Fibroblast of lung (primary cell): ENCODE data around the gene PER2. TPM values are rescaled to one million over a fixed set of nuclear protein-coding genes. Genes with fewer than 3 reads are reported as not detected.

Experiments
- DNase-seq, 2 donors: peaks; one replicate each; pipeline versions ENCODE4 v3.0.0 to v3.0.0-alpha.2; 2010; ENCODE audit warnings: low read depth in 2 of 2
- H2AFZ ChIP-seq: 2 replicates; pipeline ENCODE4 v1.5.1; 2012; ENCODE audit warnings: low read length, control low read depth, inconsistent platforms
- H3K27ac ChIP-seq: 2 replicates; pipeline ENCODE4 v1.5.1; 2011; ENCODE audit warnings: low read length, control low read depth; ENCODE audit not compliant: insufficient read depth
- H3K27me3 ChIP-seq: 2 replicates; pipeline ENCODE4 v1.5.1; 2011; ENCODE audit warnings: mild to moderate bottlenecking, low read length; ENCODE audit not compliant: control insufficient read depth, insufficient read depth
- H3K36me3 ChIP-seq: 2 replicates; pipeline ENCODE4 v1.5.1; 2011; ENCODE audit warnings: low read length; ENCODE audit not compliant: control insufficient read depth, insufficient read depth
- H3K4me1 ChIP-seq: 2 replicates; pipeline ENCODE4 v1.5.1; 2011; ENCODE audit warnings: low read length; ENCODE audit not compliant: control insufficient read depth, insufficient read depth; ENCODE audit errors: extremely low read depth
- H3K4me2 ChIP-seq: 2 replicates; pipeline ENCODE4 v1.5.1; 2011; ENCODE audit warnings: low read length, control low read depth; ENCODE audit not compliant: insufficient read depth; ENCODE audit errors: extremely low read depth
- H3K4me3 ChIP-seq, 4 experiments: fragments of 200-600 bp in 1 of 4; sonication (generic) in 1 of 4; replicated peaks in 1 of 4; 2 replicates each; pipeline ENCODE4 v1.5.1; 2011 to 2016; ENCODE audit warnings: low read length in 4 of 4, low read depth in 3 of 4, mild to moderate bottlenecking in 3 of 4, control low read depth in 2 of 4, inconsistent platforms in 1 of 4, mixed read lengths in 1 of 4; ENCODE audit not compliant: insufficient read depth in 1 of 4; ENCODE audit errors: control extremely low read depth in 1 of 4
- H3K79me2 ChIP-seq: 2 replicates; pipeline ENCODE4 v1.5.1; 2012; ENCODE audit warnings: mild to moderate bottlenecking, low read length, inconsistent platforms; ENCODE audit not compliant: control insufficient read depth, insufficient read depth
- H3K9ac ChIP-seq: 2 replicates; pipeline ENCODE4 v1.5.1; 2011; ENCODE audit warnings: mild to moderate bottlenecking, low read length, control low read depth; ENCODE audit not compliant: insufficient read depth
- H3K9me3 ChIP-seq: 2 replicates; pipeline ENCODE4 v1.5.1; 2012; ENCODE audit warnings: low read depth, low read length; ENCODE audit not compliant: control insufficient read depth, insufficient read depth
- H4K20me1 ChIP-seq: 2 replicates; pipeline ENCODE4 v1.5.1; 2011; ENCODE audit warnings: low read length; ENCODE audit not compliant: control insufficient read depth, insufficient read depth; ENCODE audit errors: extremely low read depth
- EZH2 ChIP-seq: IDR thresholded peaks from 2 replicates; pipeline ENCODE4 v1.5.1; 2012; ENCODE audit warnings: low read length, control low read depth, mild to moderate bottlenecking; ENCODE audit errors: missing control alignments
- polyA plus RNA-seq, 2 donors: library from polyadenylated mRNA; depleted of rRNA in 1 of 2; stranded (reverse) in 1 of 2; unstranded in 1 of 2; fragments of >200 nt; gene quantifications; 2 replicates each; pipeline ENCODE4 v1.2.1, GENCODE V29; 2011 to 2012; ENCODE audit warnings: missing spikeins in 1 of 2
- total RNA-seq: library from RNA; depleted of rRNA; stranded (reverse); fragments of >200 nt; gene quantifications from 2 replicates; pipeline ENCODE4 v1.2.1, GENCODE V29; 2014
- TF ChIP-seq, protein P1 (sequence below), 2 donors: IDR thresholded peaks in 1 of 2; conservative IDR thresholded peaks in 1 of 2; 1 replicate in 1 of 2; 2 replicates in 1 of 2; pipeline ENCODE4 v1.5.1; 2011 to 2012; ENCODE audit warnings: low read length in 2 of 2, control low read depth in 1 of 2, inconsistent platforms in 1 of 2, low read depth in 1 of 2, mild to moderate bottlenecking in 1 of 2

The PER2 gene
- total and polyA plus RNA-seq, 2 donors (not counting 1 experiment from before 2014, with no cell fraction given), result 1.9 to 4.6 TPM

DNA sequence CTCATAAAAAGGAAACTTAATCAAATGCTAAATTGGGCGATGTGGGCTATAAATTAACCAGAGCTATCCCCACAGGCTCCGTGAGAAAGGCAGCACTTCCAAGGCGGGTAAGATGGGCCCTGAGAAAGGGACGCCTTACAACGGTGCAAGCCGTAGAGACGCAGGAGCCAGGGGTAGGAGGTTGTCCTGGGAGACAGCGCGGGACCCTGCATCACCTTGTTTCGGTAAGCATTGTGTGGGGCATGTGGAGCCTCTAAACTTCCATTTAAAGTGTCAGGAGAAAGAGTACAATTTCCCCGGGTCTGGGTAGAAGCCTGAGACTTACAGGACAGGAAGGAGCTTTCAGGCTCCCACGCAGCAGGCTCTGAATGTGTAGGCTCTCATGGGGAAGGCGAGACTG lies 1.2 kb upstream of the PER2 start:
- Histone ChIP-seq H3K36me3 (no peaks in the 10 kb centered on the region), H3K79me2 (peaks cover 1% of the 10 kb centered on the region), H4K20me1 (no peaks in the 10 kb centered on the region), H3K27ac (peak overlapping the region; percentile 97), H2AFZ (no peak overlapping the region), H3K4me2 (peak overlapping the region; percentile 83), H3K27me3 (peaks cover 4% of the 10 kb centered on the region), H3K9me3 (no peaks in the 10 kb centered on the region), H3K4me1 (peaks cover 23% of the 10 kb centered on the region), H3K9ac (no peak overlapping the region), H3K4me3 (peak overlapping the region in 3 of 4 experiments; percentile 46 to 81 (median 52))
- DNase-seq, result no peak
- no peak for TF ChIP-seq EZH2
- TF ChIP-seq, protein P1, sequence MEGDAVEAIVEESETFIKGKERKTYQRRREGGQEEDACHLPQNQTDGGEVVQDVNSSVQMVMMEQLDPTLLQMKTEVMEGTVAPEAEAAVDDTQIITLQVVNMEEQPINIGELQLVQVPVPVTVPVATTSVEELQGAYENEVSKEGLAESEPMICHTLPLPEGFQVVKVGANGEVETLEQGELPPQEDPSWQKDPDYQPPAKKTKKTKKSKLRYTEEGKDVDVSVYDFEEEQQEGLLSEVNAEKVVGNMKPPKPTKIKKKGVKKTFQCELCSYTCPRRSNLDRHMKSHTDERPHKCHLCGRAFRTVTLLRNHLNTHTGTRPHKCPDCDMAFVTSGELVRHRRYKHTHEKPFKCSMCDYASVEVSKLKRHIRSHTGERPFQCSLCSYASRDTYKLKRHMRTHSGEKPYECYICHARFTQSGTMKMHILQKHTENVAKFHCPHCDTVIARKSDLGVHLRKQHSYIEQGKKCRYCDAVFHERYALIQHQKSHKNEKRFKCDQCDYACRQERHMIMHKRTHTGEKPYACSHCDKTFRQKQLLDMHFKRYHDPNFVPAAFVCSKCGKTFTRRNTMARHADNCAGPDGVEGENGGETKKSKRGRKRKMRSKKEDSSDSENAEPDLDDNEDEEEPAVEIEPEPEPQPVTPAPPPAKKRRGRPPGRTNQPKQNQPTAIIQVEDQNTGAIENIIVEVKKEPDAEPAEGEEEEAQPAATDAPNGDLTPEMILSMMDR (conservative IDR thresholded peaks at IDR 0.05 in 1 of 2, IDR thresholded peaks at IDR 0.05 in 1 of 2; ENCODE audit: low read depth in 1 of 2, low read length in 2 of 2), result no peak

- Histone ChIP-seq H3K4me2 (peak overlapping the region; percentile 83), H3K36me3 (no peaks in the 10 kb centered on the region), H3K27ac (peak overlapping the region; percentile 97), H3K4me3 (peak overlapping the region; percentile 46 to 82 (median 66)), H3K79me2 (peaks cover 1% of the 10 kb centered on the region), H3K4me1 (peaks cover 23% of the 10 kb centered on the region), H2AFZ (peak overlapping the region; percentile 2), H3K9me3 (no peaks in the 10 kb centered on the region), H3K27me3 (peaks cover 4% of the 10 kb centered on the region), H4K20me1 (no peaks in the 10 kb centered on the region), H3K9ac (peak overlapping the region; percentile 98)
- TF ChIP-seq, protein P1 (conservative IDR thresholded peaks at IDR 0.05 in 1 of 2, IDR thresholded peaks at IDR 0.05 in 1 of 2; ENCODE audit: low read depth in 1 of 2, low read length in 2 of 2), result peak; percentile 8 to 22
- no peak for TF ChIP-seq EZH2
- peak; percentile 97 to 99 for DNase-seq
These were observed 502 bp upstream of the PER2 start for GRCh38 chr2:238288650-238289573.

- Histone ChIP-seq H4K20me1 (no peaks in the 10 kb centered on the region), H3K27ac (peak overlapping the region; percentile 97), H3K27me3 (peaks cover 2% of the 10 kb centered on the region), H2AFZ (no peak overlapping the region), H3K4me3 (peak overlapping the region; percentile 65 to 82 (median 77)), H3K9ac (peak overlapping the region; percentile 45), H3K36me3 (no peaks in the 10 kb centered on the region), H3K4me1 (peaks cover 23% of the 10 kb centered on the region), H3K79me2 (peaks cover 1% of the 10 kb centered on the region), H3K9me3 (no peaks in the 10 kb centered on the region), H3K4me2 (peak overlapping the region; percentile 96)
- DNase-seq, result peak in 1 of 2 donors; percentile 22
- TF ChIP-seq EZH2, result no peak
- TF ChIP-seq, protein P1 (conservative IDR thresholded peaks at IDR 0.05 in 1 of 2, IDR thresholded peaks at IDR 0.05 in 1 of 2; ENCODE audit: low read depth in 1 of 2, low read length in 2 of 2), result no peak
These were observed 1.2 kb downstream of the PER2 start for GRCh38 chr2:238286987-238287736.
